HG02623 (cell line): ENCODE measurements around the gene OBSCN.

ENCODE experiments used
- ATAC-seq: cut with Tn5 transposase; IDR thresholded peaks from one replicate; pipeline ENCODE4 v1.9.1; 2021; ENCODE audit warnings: moderate library complexity; ENCODE audit not compliant: unreplicated experiment

Gene OBSCN

GRCh38 chr1:228275430-228276173, 67.8 kb downstream of the OBSCN start:
- ATAC-seq: no peak

- ATAC-seq: no peak
Measured at GRCh38 chr1:228276174-228276831, 68.5 kb downstream of the OBSCN start.

GRCh38 chr1:228276901-228277490, 69.2 kb downstream of the OBSCN start:
- no peak for ATAC-seq

GRCh38 chr1:228277491-228278431, 69.9 kb downstream of the OBSCN start:
- ATAC-seq: no peak

- ATAC-seq: no peak
Measured at GRCh38 chr1:228278432-228278941, 70.6 kb downstream of the OBSCN start.

- no peak for ATAC-seq
Measured at GRCh38 chr1:228279011-228279721, 71.3 kb downstream of the OBSCN start.

- ATAC-seq: no peak
Measured at GRCh38 chr1:228279722-228280105, 71.9 kb downstream of the OBSCN start.

GRCh38 chr1:228280106-228280901, 72.5 kb downstream of the OBSCN start:
- no peak for ATAC-seq

GRCh38 chr1:228280961-228281591, 73.2 kb downstream of the OBSCN start:
- no peak for ATAC-seq

- no peak for ATAC-seq
Measured at GRCh38 chr1:228281631-228282328, 73.9 kb downstream of the OBSCN start.

GRCh38 chr1:228282329-228283042, 74.6 kb downstream of the OBSCN start:
- ATAC-seq: no peak

GRCh38 chr1:228283043-228283371, 75.2 kb downstream of the OBSCN start:
- ATAC-seq: no peak

- ATAC-seq: no peak
Measured at GRCh38 chr1:228283476-228284147, 75.8 kb downstream of the OBSCN start.

GRCh38 chr1:228284148-228284495, 76.3 kb downstream of the OBSCN start:
- ATAC-seq: no peak

- ATAC-seq: no peak
Measured at GRCh38 chr1:228284521-228284920, 76.7 kb downstream of the OBSCN start.

GRCh38 chr1:228285661-228286504, 78.0 kb downstream of the OBSCN start:
- ATAC-seq: no peak
